Measurements from ENCODE around the gene GPN2. TPM values are rescaled to one million over a fixed set of nuclear protein-coding genes. Genes with fewer than 3 reads are reported as not detected.

The GPN2 gene
- total and polyA plus RNA-seq, 2 of the 4 experiments (the other 2 are of a cell fraction): 15.4 to 22.2 TPM

DNA sequence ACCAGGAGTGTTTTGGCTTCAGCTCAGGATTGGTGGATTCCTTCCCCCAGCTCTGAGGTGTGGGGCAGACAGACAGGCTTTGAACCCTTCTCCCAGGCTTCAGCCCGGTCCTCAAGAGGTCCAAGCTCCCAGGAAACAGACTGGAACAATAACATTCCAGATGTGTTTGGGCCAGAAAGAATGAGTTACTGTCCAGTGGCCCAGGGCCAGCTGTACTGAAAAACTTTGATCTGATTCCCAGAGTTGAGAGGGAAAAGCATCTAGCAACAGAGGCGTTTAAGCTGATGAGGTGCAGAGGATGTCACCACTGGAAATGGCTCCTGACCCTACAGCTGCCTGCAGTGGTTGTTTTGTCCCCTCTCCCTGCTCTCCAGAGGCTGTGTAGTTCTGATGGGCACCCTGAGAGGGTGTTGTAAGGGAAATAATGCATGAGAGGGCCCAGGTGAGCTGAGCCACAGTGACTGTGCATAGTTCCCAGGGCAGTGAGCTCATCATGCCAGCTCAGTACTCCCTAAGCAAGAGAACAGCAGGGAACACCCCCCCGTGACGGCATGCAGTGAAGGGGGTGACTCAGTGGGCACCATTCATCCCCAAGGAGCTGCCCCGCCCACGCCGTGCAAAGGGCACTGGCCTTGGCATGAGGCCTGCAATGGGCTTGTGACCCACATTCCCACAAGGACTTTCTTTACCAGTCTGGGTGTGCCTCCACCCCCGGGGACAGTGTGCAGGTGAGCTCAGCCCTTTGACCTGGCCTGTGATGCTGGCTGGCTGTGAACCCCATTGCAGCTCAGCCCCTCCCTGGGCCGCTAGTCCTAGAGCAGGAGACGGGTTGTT is 40.9 kb downstream of the GPN2 start:
- POLR2A ChIA-PET (ENCODE audit: unreplicated experiment): interaction anchor here (1.5 kb wide), 1 partner anchor 16 kb away, joined by 3 read pairs; no protein-coding TSS in a partner anchor
- Histone ChIP-seq H3K4me2 (ENCODE audit: low read depth, low read length) (no peak overlapping the region), H2BK120ac (ENCODE audit: low read depth, low read length) (no peak overlapping the region), H3K36me3 (ENCODE audit: control insufficient read depth, insufficient read depth, low read length) (peaks cover 48% of the 10 kb centered on the region), H3K18ac (ENCODE audit: low read depth, low read length) (no peak overlapping the region), H2BK5ac (ENCODE audit: low read depth, low read length, poor library complexity, severe bottlenecking) (peak overlapping the region; percentile 1), H2AK5ac (ENCODE audit: low read depth, low read length) (peak overlapping the region; percentile 62; the same call in 1 of the 2 replicates), H2AK9ac (replicated peaks; ENCODE audit: low read depth, low read length, poor library complexity) (peak overlapping the region; percentile 71), H2AFZ (replicated peaks; ENCODE audit: low read length, poor library complexity) (peak overlapping the region; percentile 46), H3K4me1 (ENCODE audit: control insufficient read depth, insufficient read depth, low read length) (peaks cover 10% of the 10 kb centered on the region), H3K27ac (ENCODE audit: insufficient read depth, low read length) (peak overlapping the region; percentile 1; the same call in 1 of the 2 replicates), H2BK15ac (ENCODE audit: low read depth, low read length) (no peak overlapping the region), H4K20me1 (ENCODE audit: insufficient read depth, low read length) (peaks cover 8% of the 10 kb centered on the region; the same call in 1 of the 2 replicates), H3K79me1 (ENCODE audit: low read depth in 1 of 2, low read length in 2 of 2) (peaks cover 5 to 21% of the 10 kb centered on the region in 2 experiments; a peak in 2 of 4 replicates), H4K91ac (ENCODE audit: insufficient read depth, low read depth, low read length) (no peak overlapping the region), H4K5ac (ENCODE audit: low read depth, low read length) (0 out of 2 replicates have a peak overlapping the region, but pooled peaks have one; percentile 1), H3K9me1 (ENCODE audit: insufficient read depth, low read length) (peaks cover 5% of the 10 kb centered on the region; the same call in 1 of the 2 replicates), H4K8ac (ENCODE audit: low read depth in 2 of 2, low read length in 2 of 2) (peak overlapping the region in 1 of 2 experiments; percentile 22; a peak in 1 of 4 replicates), H3K23ac (ENCODE audit: low read depth, low read length) (no peak overlapping the region), H3K9ac (ENCODE audit: low read depth, low read length) (no peak overlapping the region), H3K9me3 (ENCODE audit: control insufficient read depth, insufficient read depth, low read length) (no peaks in the 10 kb centered on the region), H3K4ac (ENCODE audit: low read depth, low read length) (no peak overlapping the region; the same call in 1 of the 2 replicates), H3K56ac (ENCODE audit: extremely low read depth, insufficient read depth, low read length) (no peak overlapping the region), H3K4me3 (ENCODE audit: insufficient read depth, low read depth, low read length) (no peak overlapping the region), H2BK20ac (ENCODE audit: low read depth, low read length) (no peak overlapping the region), H3K14ac (replicated peaks; ENCODE audit: low read depth, low read length) (no peak overlapping the region), H3K27me3 (ENCODE audit: control insufficient read depth, insufficient read depth, low read length) (no peaks in the 10 kb centered on the region)
- DNase-seq (peak; percentile 90), ATAC-seq (ENCODE audit: low read depth) (peak; percentile 71)
- no TSS peak for BruUV-seq (replicated peaks)
- intact Hi-C loops (cut with micrococcal nuclease): no loop called here
- CTCF ChIA-PET: interaction anchor here (0.5 to 1.6 kb wide), 4 partner anchors 17 to 237 kb away, joined by 3 read pairs; no protein-coding TSS in a partner anchor
- dilution Hi-C loops (cut with HindIII; ENCODE audit: low sequenced_read_pairs, unreplicated experiment): no loop called here
- in situ Hi-C loops (cut with MboI; ENCODE audit: low sequenced_read_pairs): no loop called here
- 0% methylated on average over 1 of the region's 10 CpGs; no CpG with 5 or more reads in 1 of the 2 experiments for WGBS, 2 experiments (ENCODE audit: extremely low coverage in 2 of 2, insufficient read length in 1 of 2)
- TF ChIP-seq RFX5 (IDR thresholded peaks at IDR 0.05; ENCODE audit: low read depth, low read length) (no peak), CHD1 (IDR thresholded peaks at IDR 0.05; ENCODE audit: low read depth, low read length) (no peak), POLR2A (IDR thresholded peaks at IDR 0.05; ENCODE audit: low read depth, low read length) (peak; percentile 47; the same call in 1 of the 2 replicates), SMC3 (IDR thresholded peaks at IDR 0.05; ENCODE audit: low read depth, low read length) (no peak), FOS (IDR thresholded peaks at IDR 0.05; ENCODE audit: low read depth, low read length) (peak; percentile 74), NFE2L2 (IDR thresholded peaks at IDR 0.05; ENCODE audit: low read depth, low read length) (peak; percentile 98), CEBPB (IDR thresholded peaks at IDR 0.05; ENCODE audit: low read depth, low read length) (peak; percentile 25; the same call in 1 of the 2 replicates), MXI1 (IDR thresholded peaks at IDR 0.05; ENCODE audit: borderline replicate concordance, low read depth, low read length) (no peak), MAZ (IDR thresholded peaks at IDR 0.05; ENCODE audit: borderline replicate concordance, low read depth, low read length) (peak; percentile 48; the same call in 1 of the 2 replicates), RCOR1 (IDR thresholded peaks at IDR 0.05; ENCODE audit: insufficient replicate concordance, low read length) (no peak)
- TF ChIP-seq, protein P1, sequence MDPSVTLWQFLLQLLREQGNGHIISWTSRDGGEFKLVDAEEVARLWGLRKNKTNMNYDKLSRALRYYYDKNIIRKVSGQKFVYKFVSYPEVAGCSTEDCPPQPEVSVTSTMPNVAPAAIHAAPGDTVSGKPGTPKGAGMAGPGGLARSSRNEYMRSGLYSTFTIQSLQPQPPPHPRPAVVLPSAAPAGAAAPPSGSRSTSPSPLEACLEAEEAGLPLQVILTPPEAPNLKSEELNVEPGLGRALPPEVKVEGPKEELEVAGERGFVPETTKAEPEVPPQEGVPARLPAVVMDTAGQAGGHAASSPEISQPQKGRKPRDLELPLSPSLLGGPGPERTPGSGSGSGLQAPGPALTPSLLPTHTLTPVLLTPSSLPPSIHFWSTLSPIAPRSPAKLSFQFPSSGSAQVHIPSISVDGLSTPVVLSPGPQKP (IDR thresholded peaks at IDR 0.05; ENCODE audit: borderline replicate concordance, low read depth, low read length): no peak
- TF ChIP-seq, protein P2, sequence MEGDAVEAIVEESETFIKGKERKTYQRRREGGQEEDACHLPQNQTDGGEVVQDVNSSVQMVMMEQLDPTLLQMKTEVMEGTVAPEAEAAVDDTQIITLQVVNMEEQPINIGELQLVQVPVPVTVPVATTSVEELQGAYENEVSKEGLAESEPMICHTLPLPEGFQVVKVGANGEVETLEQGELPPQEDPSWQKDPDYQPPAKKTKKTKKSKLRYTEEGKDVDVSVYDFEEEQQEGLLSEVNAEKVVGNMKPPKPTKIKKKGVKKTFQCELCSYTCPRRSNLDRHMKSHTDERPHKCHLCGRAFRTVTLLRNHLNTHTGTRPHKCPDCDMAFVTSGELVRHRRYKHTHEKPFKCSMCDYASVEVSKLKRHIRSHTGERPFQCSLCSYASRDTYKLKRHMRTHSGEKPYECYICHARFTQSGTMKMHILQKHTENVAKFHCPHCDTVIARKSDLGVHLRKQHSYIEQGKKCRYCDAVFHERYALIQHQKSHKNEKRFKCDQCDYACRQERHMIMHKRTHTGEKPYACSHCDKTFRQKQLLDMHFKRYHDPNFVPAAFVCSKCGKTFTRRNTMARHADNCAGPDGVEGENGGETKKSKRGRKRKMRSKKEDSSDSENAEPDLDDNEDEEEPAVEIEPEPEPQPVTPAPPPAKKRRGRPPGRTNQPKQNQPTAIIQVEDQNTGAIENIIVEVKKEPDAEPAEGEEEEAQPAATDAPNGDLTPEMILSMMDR (conservative IDR thresholded peaks at IDR 0.05; ENCODE audit: low read depth, low read length): 0 out of 2 replicates have a peak, but pooled peaks have one; percentile 1

Measured in IMR-90 (cell line).